Measurements from ENCODE around the gene CASR.

GRCh38 chr3:122217901-122218300, 34.4 kb downstream of the CASR start:
- TF ChIP-seq POLR2A (IDR thresholded peaks at IDR 0.05) (no peak), CTCF (IDR thresholded peaks at IDR 0.05) (no peak), EP300 (IDR thresholded peaks at IDR 0.05; ENCODE audit: low read depth) (no peak)

All from transverse colon (tissue), 3 donors.